Pancreas (tissue), 10 donors: Measurements from ENCODE around the gene CD63. TPM values are rescaled to one million over a fixed set of nuclear protein-coding genes. Genes with fewer than 3 reads are reported as not detected.

ENCODE experiments used
- ATAC-seq, 4 donors: fragments of 200-7000 bp; cut with Tn5 transposase; one replicate each; pipeline versions ENCODE4 v1.8.0 to v1.9.1; 2020; ENCODE audit warnings: mild to moderate bottlenecking in 4 of 4, moderate library complexity in 4 of 4
- DNase-seq, 6 donors: peaks; one replicate each; pipeline ENCODE4 v3.0.0-alpha.2; 2020
- FAIRE-seq: peaks from 2 replicates; lab custom pipeline; 2012; peaks lifted over from hg19 to GRCh38; lab: Jason Lieb, UNC
- H3K27ac ChIP-seq, 4 donors: fragments of 200-600 bp; sonication (generic); 1 replicate in 3 of 4; 2 replicates in 1 of 4; pipeline versions ENCODE4 v1.5.0 to v1.8.0; 2020
- H3K27me3 ChIP-seq, 4 donors: fragments of 200-600 bp; one replicate each; pipeline ENCODE4 v1.8.0; 2021
- H3K36me3 ChIP-seq, 3 donors: fragments of 200-600 bp; sonication (generic) in 1 of 3; one replicate each; pipeline versions ENCODE4 v1.5.0 to v1.8.0; 2020 to 2021
- H3K4me1 ChIP-seq, 3 donors: fragments of 200-600 bp; one replicate each; pipeline ENCODE4 v1.8.0; 2021
- H3K4me3 ChIP-seq, 4 donors: fragments of 200-600 bp; sonication (generic) in 2 of 4; one replicate each; pipeline versions ENCODE4 v1.5.0 to v1.8.0; 2020 to 2021
- H3K9me3 ChIP-seq, 4 donors: fragments of 200-600 bp; one replicate each; pipeline ENCODE4 v1.8.0; 2021
- WGBS, 2 donors: extraction: QIAGEN DNeasy Blood & Tissue Kit; methylation state at CpG; one replicate each; pipeline ENCODE4 v1.1.7; 2013; 5-methylcytosine and 5-hydroxymethylcytosine counted together
- intact Hi-C, 3 donors: fragments of 100-400 bp; cut with DNase I; formaldehyde crosslinking; loops; one replicate each; pipeline versions ENCODE4 v1.11.1 to v1.14.2; 2022
- polyA plus RNA-seq, 2 donors: library from polyadenylated mRNA; stranded (reverse); fragments of 200-250 nt; gene quantifications; one replicate each; pipeline ENCODE4 v1.2.3, GENCODE V29; 2013
- total RNA-seq, 6 donors: library from RNA; stranded (reverse); fragmentation: NEBNext Ultra II Directional in 4 of 6; extraction: Animal tissue kit (Norgen Biotek cat#: 25700) in 4 of 6; gene quantifications; one replicate each; pipeline versions ENCODE4 v1.2.1 to v1.2.4, GENCODE V29; 2021 to 2023
- TF ChIP-seq, protein P1 (sequence below), 4 donors: fragments of 200-600 bp; sonication (generic) in 3 of 4; IDR thresholded peaks; one replicate each; pipeline versions ENCODE4 v1.5.0 to v1.8.0; 2021; ENCODE audit warnings: antibody characterized with exemption in 4 of 4
- donor health status: healthy with polysubstance abuse.
- donor health status: DM: no; HTN: no; CAD: no; lungs with moderate emphysema.
- donor health status: DM: no; HTN: no; CAD: no.
- donor health status: control.
- donor health status: control.
- donor health status: Bipolar disorder and iron deficiency.
- donor health status: DM: yes; HTN: yes; CAD: no.
- donor health status: DM: no; HTN: no; CAD: no.
- donor health status: DM: no; HTN: no; CAD: no.
- donor health status: DM: yes; HTN: yes; CAD: no.

The CD63 gene
- total and polyA plus RNA-seq, 8 donors, result 433 to 717 (median 578) TPM

DNA sequence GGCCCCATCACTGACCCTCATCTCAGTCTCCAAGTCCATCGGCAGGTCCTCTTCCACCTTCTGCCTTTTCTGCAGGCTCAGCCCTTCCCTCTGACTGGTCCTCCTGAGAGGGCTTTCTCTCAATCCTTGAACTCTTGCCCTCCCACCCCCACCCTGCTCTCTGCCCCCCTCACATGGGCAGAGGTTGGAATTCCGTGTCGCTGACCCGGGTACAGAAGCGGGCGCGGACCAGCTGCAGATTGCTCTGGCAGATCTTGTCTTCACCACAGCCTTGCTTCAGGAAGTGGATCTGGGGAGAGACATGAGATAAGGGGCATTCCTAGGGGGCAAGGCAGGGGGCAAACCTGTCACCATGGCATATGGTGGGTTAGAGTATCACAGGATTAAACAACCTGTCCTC, 33.5 kb downstream of the CD63 start:
- Histone ChIP-seq H3K4me3 (no peak overlapping the region), H3K36me3 (no peaks in the 10 kb centered on the region), H3K27me3 (no peaks in the 10 kb centered on the region), H3K27ac (no peak overlapping the region), H3K4me1 (no peaks in the 10 kb centered on the region), H3K9me3 (no peaks in the 10 kb centered on the region)
- WGBS, 2 donors, result 78 to 86% methylated on average over 7 of the region's 7 CpGs
- DNase-seq (peak in 1 of 6 donors; percentile 24), ATAC-seq (no peak), FAIRE-seq (no peak)
- intact Hi-C loops, result no loop called here
- TF ChIP-seq, protein P1, sequence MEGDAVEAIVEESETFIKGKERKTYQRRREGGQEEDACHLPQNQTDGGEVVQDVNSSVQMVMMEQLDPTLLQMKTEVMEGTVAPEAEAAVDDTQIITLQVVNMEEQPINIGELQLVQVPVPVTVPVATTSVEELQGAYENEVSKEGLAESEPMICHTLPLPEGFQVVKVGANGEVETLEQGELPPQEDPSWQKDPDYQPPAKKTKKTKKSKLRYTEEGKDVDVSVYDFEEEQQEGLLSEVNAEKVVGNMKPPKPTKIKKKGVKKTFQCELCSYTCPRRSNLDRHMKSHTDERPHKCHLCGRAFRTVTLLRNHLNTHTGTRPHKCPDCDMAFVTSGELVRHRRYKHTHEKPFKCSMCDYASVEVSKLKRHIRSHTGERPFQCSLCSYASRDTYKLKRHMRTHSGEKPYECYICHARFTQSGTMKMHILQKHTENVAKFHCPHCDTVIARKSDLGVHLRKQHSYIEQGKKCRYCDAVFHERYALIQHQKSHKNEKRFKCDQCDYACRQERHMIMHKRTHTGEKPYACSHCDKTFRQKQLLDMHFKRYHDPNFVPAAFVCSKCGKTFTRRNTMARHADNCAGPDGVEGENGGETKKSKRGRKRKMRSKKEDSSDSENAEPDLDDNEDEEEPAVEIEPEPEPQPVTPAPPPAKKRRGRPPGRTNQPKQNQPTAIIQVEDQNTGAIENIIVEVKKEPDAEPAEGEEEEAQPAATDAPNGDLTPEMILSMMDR (IDR thresholded peaks at IDR 0.05), result no peak

DNA sequence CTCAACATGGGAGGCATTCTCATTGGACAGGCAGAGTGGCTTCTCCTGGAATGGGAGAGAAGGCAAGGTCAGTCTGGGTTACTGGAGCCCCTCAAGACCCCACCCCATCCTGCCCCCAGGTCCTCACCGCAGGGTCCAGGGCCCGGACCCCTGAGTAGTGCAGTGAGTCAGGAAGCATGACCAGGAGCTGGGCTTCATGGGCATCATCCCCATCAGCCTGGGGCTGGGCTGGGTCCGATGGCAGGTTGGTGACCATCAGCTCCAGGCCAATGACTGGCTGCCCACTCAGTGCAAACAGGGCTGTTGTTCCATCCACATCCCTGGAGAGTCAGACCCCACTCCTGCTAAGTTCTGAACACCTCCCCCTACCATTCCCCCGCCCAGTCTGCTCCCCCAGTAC, 34.2 kb downstream of the CD63 start:
- WGBS, 2 donors, result 85 to 89% methylated on average over 4 of the region's 4 CpGs
- Histone ChIP-seq H3K36me3 (no peaks in the 10 kb centered on the region), H3K4me1 (no peaks in the 10 kb centered on the region), H3K27me3 (no peaks in the 10 kb centered on the region), H3K9me3 (no peaks in the 10 kb centered on the region), H3K4me3 (no peak overlapping the region), H3K27ac (no peak overlapping the region)
- intact Hi-C loops, result no loop called here
- TF ChIP-seq, protein P1 (IDR thresholded peaks at IDR 0.05), result no peak
- peak in 1 of 6 donors; percentile 39 for DNase-seq
- FAIRE-seq, result no peak
- ATAC-seq, result no peak

DNA sequence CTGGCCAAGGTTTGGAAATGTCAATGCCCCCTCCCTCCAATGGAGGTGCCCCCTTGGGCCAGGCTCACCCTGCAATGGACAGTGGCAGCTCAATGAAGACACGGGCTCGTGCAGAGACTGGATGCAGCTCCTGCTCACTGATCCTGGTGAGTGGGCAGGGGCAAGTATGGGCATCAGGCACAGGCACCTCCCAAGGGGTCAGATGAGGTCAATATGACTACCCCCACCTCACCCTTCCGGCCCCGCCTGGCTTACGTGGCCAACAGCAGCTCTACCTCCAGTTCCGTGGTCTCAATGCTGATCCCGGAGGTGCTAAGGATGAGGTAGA, 34.7 kb downstream of the CD63 start:
- WGBS, 2 donors, result 94 to 99% methylated on average over 7 of the region's 7 CpGs
- H3K36me3 ChIP-seq, result no peaks in the 10 kb centered on the region
- H3K4me1 ChIP-seq, result no peaks in the 10 kb centered on the region
- H3K4me3 ChIP-seq, result no peak overlapping the region
- FAIRE-seq, result no peak
- no peaks in the 10 kb centered on the region for H3K9me3 ChIP-seq
- no peaks in the 10 kb centered on the region for H3K27me3 ChIP-seq
- intact Hi-C loops, result no loop called here
- TF ChIP-seq, protein P1 (IDR thresholded peaks at IDR 0.05), result no peak
- no peak for DNase-seq
- no peak for ATAC-seq
- H3K27ac ChIP-seq, result no peak overlapping the region

DNA sequence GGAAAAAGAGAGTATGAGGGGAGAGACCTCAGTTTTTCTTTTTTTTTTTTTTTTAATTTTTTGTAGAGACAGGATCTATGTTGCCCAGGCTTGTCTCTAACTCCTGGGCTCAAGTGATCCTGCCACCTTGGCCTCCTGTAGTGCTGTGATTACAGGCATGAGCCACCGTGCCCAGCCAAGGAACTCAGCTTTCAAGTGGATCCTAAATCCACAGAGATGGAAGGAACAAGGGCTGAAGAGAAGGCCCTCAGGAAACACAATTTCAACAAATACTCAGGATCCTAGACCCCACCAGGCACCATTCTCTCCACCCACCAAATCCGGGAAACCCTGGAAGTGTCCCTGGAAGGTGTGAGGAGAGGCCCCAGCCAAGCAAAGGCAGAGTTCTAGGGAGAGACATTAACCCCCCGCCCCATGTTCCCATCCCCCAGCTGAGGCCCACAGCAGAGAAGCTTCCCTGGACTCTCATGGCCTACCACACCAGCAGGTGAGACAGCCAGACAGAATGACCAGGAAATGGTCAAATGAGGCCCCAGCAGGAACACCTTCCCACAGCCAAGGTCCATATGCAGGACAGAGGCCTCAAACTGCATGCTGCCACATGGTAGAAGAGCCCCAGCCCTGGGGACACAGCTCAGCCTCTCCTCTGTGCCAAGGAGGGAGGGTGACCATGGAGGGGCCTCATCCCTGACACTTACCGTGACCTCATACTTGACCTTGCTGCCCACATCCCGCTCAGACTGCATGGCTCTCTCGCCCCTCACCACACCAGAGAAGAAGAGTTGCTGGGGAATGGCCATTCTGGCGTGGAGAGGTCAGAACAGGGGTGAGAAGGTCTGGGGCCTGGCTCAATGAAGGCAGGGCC, 35.3 kb downstream of the CD63 start:
- Histone ChIP-seq H3K27me3 (no peaks in the 10 kb centered on the region), H3K4me3 (no peak overlapping the region), H3K27ac (no peak overlapping the region), H3K36me3 (no peaks in the 10 kb centered on the region), H3K9me3 (no peaks in the 10 kb centered on the region), H3K4me1 (no peaks in the 10 kb centered on the region)
- DNase-seq, result no peak
- TF ChIP-seq, protein P1 (IDR thresholded peaks at IDR 0.05), result no peak
- ATAC-seq, result no peak
- 89 to 94% methylated on average over 7 of the region's 7 CpGs for WGBS, 2 donors
- no peak for FAIRE-seq
- intact Hi-C loops, result no loop called here

DNA sequence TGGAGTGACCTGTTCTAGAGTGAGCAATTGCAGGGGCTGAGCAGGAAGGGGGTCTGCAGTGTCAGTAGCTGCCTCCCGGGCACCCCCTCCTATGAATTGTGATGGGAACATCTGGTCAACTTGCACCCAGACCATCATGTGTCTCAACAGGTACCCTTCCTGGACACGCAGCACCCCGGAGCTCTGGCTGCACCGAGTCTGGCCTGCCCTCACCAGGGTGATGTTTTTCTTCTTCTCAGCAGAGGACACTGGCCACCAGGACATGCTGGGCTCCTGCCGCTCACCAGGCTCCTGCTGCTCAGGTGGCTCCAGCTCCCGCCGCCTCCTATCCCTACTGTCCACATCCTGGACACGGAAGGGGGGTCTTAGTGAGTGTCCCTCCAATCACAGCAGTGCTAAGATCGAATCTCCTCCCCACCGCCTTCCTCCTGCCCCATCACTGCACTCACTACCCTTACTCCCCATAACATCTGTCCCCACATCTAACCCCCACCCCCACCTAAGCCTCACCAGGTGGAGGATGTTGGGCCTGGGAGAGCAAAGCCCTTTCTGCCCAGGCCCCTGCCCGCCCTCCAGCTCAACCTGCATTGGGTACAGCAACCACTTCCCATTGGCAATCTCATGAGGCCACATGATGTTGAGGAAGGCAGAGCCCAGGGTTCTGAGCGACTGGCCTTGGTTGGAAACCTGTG, 36.0 kb downstream of the CD63 start:
- H3K36me3 ChIP-seq, result no peaks in the 10 kb centered on the region
- no peak for DNase-seq
- ATAC-seq, result no peak

More for the DNA sequence above, 36.0 kb downstream of the CD63 start:
- Histone ChIP-seq H3K27ac (no peak overlapping the region), H3K27me3 (no peaks in the 10 kb centered on the region), H3K9me3 (no peaks in the 10 kb centered on the region), H3K4me3 (no peak overlapping the region), H3K4me1 (no peaks in the 10 kb centered on the region)
- intact Hi-C loops, result no loop called here
- TF ChIP-seq, protein P1 (IDR thresholded peaks at IDR 0.05), result no peak
- WGBS, 2 donors, result 88 to 90% methylated on average over 12 of the region's 12 CpGs
- no peak for FAIRE-seq
